WTC11 (cell line): ENCODE measurements around the gene HTR7. TPM values are rescaled to one million over a fixed set of nuclear protein-coding genes. Genes with fewer than 3 reads are reported as not detected.

ENCODE experiments used
- ATAC-seq: fragments of 200-7000 bp; cut with Tn5 transposase; 2 replicates; pipeline ENCODE4 v1.10.0; 2021; ENCODE audit warnings: mild to moderate bottlenecking, moderate library complexity
- CTCF ChIA-PET: fragments of 300-600 bp; sonication (Branson Sonifier 250); formaldehyde crosslinking; loops from one replicate; lab custom pipeline; 2021; ENCODE audit warnings: antibody characterized with exemption; lab: Charles Lee
- POLR2A ChIA-PET: fragments of 350-600 bp; sonication (Branson Sonifier 250); formaldehyde crosslinking; loops from one replicate; lab custom pipeline; 2021; ENCODE audit warnings: antibody characterized with exemption; lab: Charles Lee
- DNase-seq: peaks from one replicate; pipeline ENCODE4 v3.0.0; 2021; ENCODE audit warnings: low spot score
- H3K27ac Mint-ChIP-seq: 2 replicates; pipeline ENCODE4 v1.8.0; 2021; ENCODE audit warnings: mixed read lengths
- H3K27me3 Mint-ChIP-seq: 2 replicates; pipeline ENCODE4 v1.8.0; 2021; ENCODE audit warnings: low read depth, mild to moderate bottlenecking, moderate library complexity, mixed read lengths
- H3K36me3 Mint-ChIP-seq: 2 replicates; pipeline ENCODE4 v1.8.0; 2021; ENCODE audit warnings: mixed read lengths
- H3K4me1 Mint-ChIP-seq: 2 replicates; pipeline ENCODE4 v1.8.0; 2022; ENCODE audit warnings: mixed read lengths
- H3K4me3 Mint-ChIP-seq: 2 replicates; pipeline ENCODE4 v1.8.0; 2021; ENCODE audit warnings: mild to moderate bottlenecking, moderate library complexity, mixed read lengths
- H3K9me3 Mint-ChIP-seq: 2 replicates; pipeline ENCODE4 v1.8.0; 2021; ENCODE audit warnings: mixed read lengths
- ATF2 ChIP-seq: sonication (generic); formaldehyde crosslinking; IDR thresholded peaks from 2 replicates; pipeline ENCODE4 v1.8.1; 2022; ENCODE audit warnings: low read depth, missing genetic modification reagents, borderline replicate concordance
- CDX4 ChIP-seq: fragments of 250-450 bp; sonication (Bioruptor Pico); IDR thresholded peaks from 2 replicates; pipeline ENCODE4 v1.9.0; 2021; ENCODE audit warnings: moderate library complexity, mild to moderate bottlenecking, inconsistent platforms, borderline replicate concordance
- CREB1 ChIP-seq: sonication (generic); formaldehyde crosslinking; IDR thresholded peaks from 2 replicates; pipeline ENCODE4 v1.8.0; 2023; ENCODE audit warnings: mild to moderate bottlenecking, missing genetic modification reagents
- CTCF ChIP-seq: fragments of 200-600 bp; IDR thresholded peaks from 2 replicates; pipeline ENCODE4 v1.8.0; 2022; ENCODE audit warnings: antibody characterized with exemption
- E2F4 ChIP-seq: sonication (generic); formaldehyde crosslinking; IDR thresholded peaks from 2 replicates; pipeline ENCODE4 v1.8.1; 2022; ENCODE audit warnings: low read depth, mild to moderate bottlenecking, moderate library complexity, missing genetic modification reagents, borderline replicate concordance
- GRHL2 ChIP-seq: fragments of 250-450 bp; sonication (Bioruptor Pico); IDR thresholded peaks from 2 replicates; pipeline ENCODE4 v1.8.0; 2022; ENCODE audit warnings: mild to moderate bottlenecking, moderate library complexity; ENCODE audit not compliant: insufficient replicate concordance, severe bottlenecking
- GTF2I ChIP-seq: fragments of 250-450 bp; sonication (Bioruptor Pico); conservative IDR thresholded peaks from 2 replicates; pipeline ENCODE4 v1.4.0; 2021; ENCODE audit warnings: mild to moderate bottlenecking
- HMGXB4 ChIP-seq: sonication (generic); formaldehyde crosslinking; IDR thresholded peaks from 2 replicates; pipeline ENCODE4 v1.8.1; 2023; ENCODE audit warnings: mild to moderate bottlenecking, moderate library complexity, missing genetic modification reagents
- JAZF1 ChIP-seq: fragments of 250-450 bp; sonication (Bioruptor Pico); IDR thresholded peaks from 2 replicates; pipeline ENCODE4 v1.9.0; 2021; ENCODE audit warnings: moderate library complexity, mild to moderate bottlenecking, inconsistent platforms
- KAT7 ChIP-seq: sonication (generic); formaldehyde crosslinking; IDR thresholded peaks from 2 replicates; pipeline ENCODE4 v1.8.1; 2023; ENCODE audit warnings: missing genetic modification reagents, mild to moderate bottlenecking, borderline replicate concordance
- OVOL2 ChIP-seq: fragments of 250-450 bp; sonication (Bioruptor Pico); IDR thresholded peaks from 2 replicates; pipeline ENCODE4 v1.9.0; 2021; ENCODE audit warnings: mild to moderate bottlenecking, borderline replicate concordance
- PRDM15 ChIP-seq: sonication (generic); formaldehyde crosslinking; IDR thresholded peaks from 2 replicates; pipeline ENCODE4 v1.8.0; 2022; ENCODE audit warnings: missing genetic modification reagents
- PRRX2 ChIP-seq: fragments of 250-450 bp; sonication (Bioruptor Pico); IDR thresholded peaks from 2 replicates; pipeline ENCODE4 v1.8.0; 2021; ENCODE audit warnings: mild to moderate bottlenecking
- ZBTB21 ChIP-seq: sonication (generic); formaldehyde crosslinking; IDR thresholded peaks from 2 replicates; pipeline ENCODE4 v1.8.1; 2023; ENCODE audit warnings: mild to moderate bottlenecking, missing genetic modification reagents, borderline replicate concordance
- ZNF219 ChIP-seq: sonication (generic); formaldehyde crosslinking; IDR thresholded peaks from 2 replicates; pipeline ENCODE4 v1.8.0; 2023; ENCODE audit warnings: missing genetic modification reagents, mild to moderate bottlenecking, borderline replicate concordance
- ZNF232 ChIP-seq: sonication (generic); formaldehyde crosslinking; IDR thresholded peaks from 2 replicates; pipeline ENCODE4 v1.8.0; 2022; ENCODE audit warnings: mild to moderate bottlenecking, missing genetic modification reagents
- ZNF263 ChIP-seq: sonication (generic); formaldehyde crosslinking; IDR thresholded peaks from 2 replicates; pipeline ENCODE4 v1.8.1; 2022; ENCODE audit warnings: low read depth, mild to moderate bottlenecking, moderate library complexity, missing genetic modification reagents
- ZNF425 ChIP-seq: fragments of 250-450 bp; sonication (Bioruptor Pico); conservative IDR thresholded peaks from 2 replicates; pipeline ENCODE4 v1.9.0; 2021; ENCODE audit warnings: mild to moderate bottlenecking
- ZNF671 ChIP-seq: fragments of 250-450 bp; sonication (Bioruptor Pico); IDR thresholded peaks from 2 replicates; pipeline ENCODE4 v1.8.0; 2021; ENCODE audit warnings: mild to moderate bottlenecking
- total RNA-seq: library from RNA; stranded (reverse); gene quantifications from 3 replicates; pipeline ENCODE4 v1.2.3, GENCODE V29; 2021

Gene HTR7
- total RNA-seq, 1 experiment from 2014 or later = 11.2 TPM

- H3K9me3 Mint-ChIP-seq = no peaks in the 10 kb centered on the region
- H3K27ac Mint-ChIP-seq = no peak overlapping the region
- ChIA-PET POLR2A (no interaction called here), CTCF (interaction anchor here (0.6 to 1.9 kb wide), 2 partner anchors 10 to 80 kb away, joined by 3 to 5 read pairs; no protein-coding TSS in a partner anchor)
- DNase-seq (no peak), ATAC-seq (no peak)
- TF ChIP-seq GTF2I (CRISPR knock-in tag) (no peak), PRDM15 (CRISPR knock-in tag) (no peak), E2F4 (CRISPR knock-in tag) (no peak), CDX4 (CRISPR knock-in tag) (no peak), ZBTB21 (CRISPR knock-in tag) (no peak), HMGXB4 (CRISPR knock-in tag) (no peak)
- no peak overlapping the region for H3K4me3 Mint-ChIP-seq
- peaks cover 60% of the 10 kb centered on the region for H3K36me3 Mint-ChIP-seq
- H3K27me3 Mint-ChIP-seq = no peaks in the 10 kb centered on the region
- no peaks in the 10 kb centered on the region for H3K4me1 Mint-ChIP-seq
These were observed 32.5 kb upstream of the HTR7 start for GRCh38 chr10:90890347-90890746.

GRCh38 chr10:90889636-90890035 lies 31.8 kb upstream of the HTR7 start:
- CTCF ChIA-PET = interaction anchor here (1.9 kb wide), 1 partner anchor 9 kb away, joined by 5 read pairs; no protein-coding TSS in a partner anchor
- no peak for TF ChIP-seq OVOL2
- no peak for TF ChIP-seq ZNF671 (CRISPR knock-in tag)
- TF ChIP-seq ZNF263 = no peak
- no peak for TF ChIP-seq ZNF232
- no peak for TF ChIP-seq JAZF1 (CRISPR knock-in tag)
- TF ChIP-seq GRHL2 (CRISPR knock-in tag) = no peak
- TF ChIP-seq ATF2 = no peak
- ATAC-seq (no peak), DNase-seq (no peak)
- Mint-ChIP-seq H3K4me1 (no peaks in the 10 kb centered on the region), H3K36me3 (peaks cover 62% of the 10 kb centered on the region), H3K9me3 (no peaks in the 10 kb centered on the region), H3K4me3 (no peak overlapping the region), H3K27me3 (no peaks in the 10 kb centered on the region), H3K27ac (no peak overlapping the region)
- POLR2A ChIA-PET = no interaction called here

- POLR2A ChIA-PET = no interaction called here
- ATAC-seq = no peak
- CTCF ChIA-PET = interaction anchor here (0.7 to 0.9 kb wide), 2 partner anchors 9 to 660 kb away, joined by 4 to 5 read pairs; no protein-coding TSS in a partner anchor
- Mint-ChIP-seq H3K4me1 (no peaks in the 10 kb centered on the region), H3K27ac (no peak overlapping the region), H3K9me3 (no peaks in the 10 kb centered on the region), H3K27me3 (no peaks in the 10 kb centered on the region), H3K4me3 (no peak overlapping the region), H3K36me3 (peaks cover 60% of the 10 kb centered on the region)
- DNase-seq = no peak
- no peak for TF ChIP-seq CTCF
- no peak for TF ChIP-seq KAT7 (CRISPR knock-in tag)
- TF ChIP-seq CREB1 (CRISPR knock-in tag) = no peak
- no peak for TF ChIP-seq PRRX2 (CRISPR knock-in tag)
- TF ChIP-seq ZNF425 (CRISPR knock-in tag) = no peak
- no peak for TF ChIP-seq ZNF219
These were observed 30.5 kb upstream of the HTR7 start for GRCh38 chr10:90888387-90888786.
